HG02981 (cell line): ENCODE measurements around the gene NOC2L.
"Not testable (repeated sequence)": the region's sequence is repeated elsewhere in the genome, so short reads cannot be mapped to it uniquely, and the experiment has no call there.

Experiments used
- ATAC-seq: cut with Tn5 transposase; IDR thresholded peaks from one replicate; pipeline ENCODE4 v1.9.1; 2021; ENCODE audit warnings: mild to moderate bottlenecking, moderate library complexity; ENCODE audit not compliant: unreplicated experiment

The NOC2L gene

DNA sequence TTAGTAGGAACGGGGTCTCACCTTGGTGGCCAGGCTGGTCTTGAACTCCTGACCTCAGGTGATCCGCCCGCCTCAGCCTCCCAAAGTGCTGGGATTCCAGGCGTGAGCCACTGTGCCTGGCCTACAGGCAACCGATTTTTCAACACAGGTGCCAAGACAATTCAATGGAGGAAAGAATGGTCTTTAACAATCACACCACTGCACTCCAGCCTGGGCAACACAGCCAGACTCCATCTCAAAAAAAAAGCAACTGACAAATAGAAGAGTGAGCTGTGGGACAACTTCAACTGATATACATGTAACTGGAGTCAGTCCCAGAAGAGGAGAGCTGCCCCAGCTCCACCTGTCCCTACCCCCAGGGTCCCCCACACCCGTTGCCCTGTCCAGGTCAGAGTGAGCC lies 35.5 kb upstream of the NOC2L start:
- not testable (repeated sequence) for ATAC-seq

DNA sequence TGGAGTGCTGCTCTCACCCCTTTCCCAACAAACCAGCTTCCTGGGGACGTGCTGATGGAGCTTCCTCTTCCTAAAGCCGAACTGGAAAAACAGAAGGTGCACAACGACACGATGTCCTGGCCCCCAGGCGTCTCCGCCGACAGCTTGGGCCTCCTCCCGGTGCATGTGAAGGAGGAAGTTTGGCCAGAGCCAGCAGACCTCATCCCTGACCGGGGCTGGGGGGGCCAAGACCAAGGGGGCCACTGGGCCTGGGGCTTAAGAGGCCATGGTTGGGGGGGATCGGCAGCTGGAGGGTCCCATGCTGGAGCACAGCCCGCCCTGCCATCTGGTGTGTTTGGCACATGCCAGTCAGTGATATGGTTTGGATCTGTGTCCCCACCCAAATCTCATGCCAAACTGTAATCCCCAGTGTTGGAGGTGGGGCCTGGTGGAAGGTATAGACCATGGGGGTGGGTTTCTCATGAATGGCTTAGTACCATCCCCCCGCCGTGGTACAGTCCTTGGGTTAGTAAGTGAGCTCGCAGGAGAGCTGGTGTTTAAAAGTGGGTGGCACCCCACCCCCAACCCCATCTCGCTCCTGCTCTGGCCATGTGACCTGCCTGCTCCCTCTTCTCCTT lies 34.4 kb upstream of the NOC2L start:
- no peak for ATAC-seq

GRCh38 chr1:992362-992761 lies 33.3 kb upstream of the NOC2L start:
- no peak for ATAC-seq

DNA sequence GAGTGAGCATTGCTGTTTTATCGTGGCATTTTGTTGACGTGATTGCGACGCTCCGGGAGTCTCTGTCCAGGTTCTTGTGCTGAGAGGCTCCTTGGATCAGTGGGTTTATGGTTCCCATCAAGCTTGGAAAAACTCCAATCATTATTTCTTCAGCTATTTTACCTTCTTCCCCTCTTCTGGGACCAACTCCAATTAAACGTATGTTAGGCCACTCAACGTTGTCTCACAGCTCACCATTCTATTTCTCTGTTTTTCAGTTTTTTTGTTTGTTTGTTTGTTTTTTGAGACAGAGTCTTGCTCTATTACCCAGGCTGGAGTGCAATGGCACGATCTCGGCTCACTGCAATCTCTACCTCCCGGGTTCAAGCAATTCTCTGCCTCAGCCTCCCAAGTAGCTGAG lies 32.8 kb upstream of the NOC2L start:
- no peak for ATAC-seq

DNA sequence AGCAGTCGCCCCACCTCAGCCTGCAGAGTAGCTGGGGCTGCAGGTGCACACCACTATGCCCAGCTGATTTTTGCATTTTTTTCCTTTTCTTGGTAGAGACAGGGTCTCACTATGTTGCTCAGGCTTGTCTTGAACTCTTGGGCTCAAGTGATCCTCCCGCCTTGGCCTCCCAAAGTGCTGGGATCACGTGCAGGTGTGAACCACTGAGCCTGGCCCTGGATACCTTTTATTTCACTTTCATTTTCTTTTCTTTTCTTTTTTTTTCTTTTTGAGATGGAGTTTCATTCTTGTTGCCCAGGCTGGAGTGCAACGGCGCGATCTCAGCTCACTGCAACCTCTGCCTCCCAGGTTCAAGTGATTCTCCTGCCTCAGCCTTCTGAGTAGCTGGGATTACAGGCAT lies 32.2 kb upstream of the NOC2L start:
- not testable (repeated sequence) for ATAC-seq

DNA sequence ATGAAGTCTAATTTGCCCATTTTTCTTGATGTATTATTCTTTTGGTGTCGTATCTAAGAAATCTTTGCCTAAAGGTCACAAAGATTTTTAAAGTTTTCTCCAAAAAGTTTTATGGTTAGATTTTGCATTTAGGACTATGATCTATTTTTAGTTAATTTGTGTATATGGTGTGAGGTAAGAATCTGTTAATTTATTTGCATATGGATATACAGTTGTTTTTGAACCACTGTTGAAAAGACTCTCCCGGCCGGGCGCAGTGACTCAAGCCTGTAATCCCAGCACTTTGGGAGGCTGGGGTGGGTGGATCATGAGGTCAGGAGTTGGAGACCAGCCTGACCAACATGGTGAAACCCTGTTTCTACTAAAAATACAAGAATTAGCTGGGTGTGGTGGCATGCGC lies 29.0 kb upstream of the NOC2L start:
- ATAC-seq = not testable (repeated sequence)

GRCh38 chr1:985126-985525 lies 26.1 kb upstream of the NOC2L start:
- no peak for ATAC-seq

- no peak for ATAC-seq
Measured at GRCh38 chr1:984476-984814, 25.4 kb upstream of the NOC2L start.

GRCh38 chr1:983798-984475 lies 24.9 kb upstream of the NOC2L start:
- ATAC-seq = no peak

- no peak for ATAC-seq
Measured at GRCh38 chr1:982765-983436, 23.8 kb upstream of the NOC2L start.

DNA sequence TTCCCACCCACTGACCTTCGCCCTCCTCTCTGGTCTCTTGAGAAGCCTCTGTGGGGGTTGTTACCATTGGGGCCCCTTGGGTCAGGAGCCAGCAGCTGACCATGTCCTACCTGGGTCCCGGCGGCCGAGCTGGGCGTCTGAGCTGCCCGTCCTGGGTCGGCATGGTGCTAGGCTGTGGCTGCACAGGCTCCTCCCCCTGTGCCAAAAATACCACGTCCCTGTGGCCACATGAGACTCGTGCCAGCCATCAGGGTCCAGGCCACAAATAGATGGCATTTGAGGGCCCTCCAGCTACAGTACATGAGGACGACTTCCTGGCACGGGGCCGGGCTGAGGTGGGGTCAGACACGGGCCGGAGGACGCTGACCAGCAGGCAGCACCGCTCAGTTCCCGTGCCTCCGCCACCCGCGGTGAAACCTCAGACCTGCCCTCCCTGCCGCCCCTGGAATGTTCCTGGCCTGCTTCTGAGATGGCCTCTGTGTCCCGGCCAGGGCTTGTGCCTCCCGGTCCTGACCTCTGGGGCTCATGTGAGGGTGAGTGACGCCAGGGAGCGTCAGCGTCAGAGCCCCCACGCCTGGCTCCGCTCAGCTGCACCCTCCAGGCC lies 23.0 kb upstream of the NOC2L start, which contains the start of gene PERM1:
TSS of gene PERM1 (minus strand) at position 139 of the 604 bp plus-strand sequence. CDS start 1,064 bp downstream, outside the sequence.
- ATAC-seq = no peak

DNA sequence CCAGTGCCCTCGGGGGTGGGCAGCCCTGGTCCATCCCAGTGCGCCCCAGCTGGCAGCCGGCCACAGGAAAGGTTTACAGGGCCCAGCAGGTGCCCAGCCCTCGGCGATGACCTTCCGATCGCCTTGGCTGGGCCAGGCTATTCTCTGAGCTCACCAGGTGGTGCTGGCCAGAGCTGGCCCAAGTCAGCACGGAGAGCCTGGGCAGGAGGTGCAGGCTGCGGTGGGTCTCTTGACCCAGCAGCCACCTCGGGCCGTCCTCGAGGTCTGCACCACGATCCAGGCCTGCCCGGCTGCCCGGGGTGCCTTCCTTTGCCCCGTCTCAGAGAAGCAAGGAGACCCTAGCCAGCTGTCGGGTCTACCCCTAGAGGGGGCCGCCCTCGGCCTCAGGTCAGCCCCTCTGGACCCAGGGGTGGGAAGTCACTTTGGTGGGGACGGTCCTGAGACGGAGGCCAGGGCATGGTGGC lies 22.5 kb upstream of the NOC2L start:
- no peak for ATAC-seq

DNA sequence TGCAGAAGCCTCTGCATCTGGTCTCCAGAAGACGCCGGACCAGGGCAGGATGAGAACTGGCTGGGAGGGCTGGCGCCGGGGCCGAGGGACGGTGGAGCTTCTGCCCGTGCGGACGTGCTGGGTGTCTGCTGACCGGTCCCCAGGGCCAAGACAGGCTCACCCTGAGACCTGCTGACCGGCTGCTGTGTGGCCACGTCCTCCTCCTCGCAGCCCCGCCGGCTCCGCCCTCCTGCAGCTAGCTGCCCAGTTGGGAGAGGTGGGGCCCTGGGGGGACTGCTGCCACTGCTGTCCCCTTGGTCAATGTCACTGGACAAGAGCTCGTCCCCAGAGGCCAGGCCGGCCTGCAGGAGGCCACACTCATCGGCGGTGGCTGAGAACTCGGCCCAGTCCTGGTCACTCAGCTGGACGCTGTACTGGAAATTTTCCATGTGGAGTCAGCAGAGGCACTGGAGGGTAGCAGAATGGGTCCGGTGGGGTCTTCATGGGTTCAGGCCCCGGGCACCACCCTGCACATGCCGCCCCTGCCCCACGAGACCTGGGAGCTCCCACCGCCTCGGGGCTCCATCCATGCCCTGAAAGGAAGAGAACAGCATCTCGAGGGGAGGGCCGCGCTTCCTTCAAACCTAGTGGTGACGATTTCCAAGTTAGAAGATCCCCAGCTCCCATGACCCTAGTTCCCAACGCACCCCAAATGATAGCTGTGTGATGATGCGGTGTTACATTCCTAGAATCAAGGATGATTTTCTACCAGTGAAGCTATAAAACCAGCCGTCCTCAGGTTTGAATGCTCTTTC lies 21.7 kb upstream of the NOC2L start:
- no peak for ATAC-seq

GRCh38 chr1:980137-980571 lies 21.1 kb upstream of the NOC2L start:
- no peak for ATAC-seq

DNA sequence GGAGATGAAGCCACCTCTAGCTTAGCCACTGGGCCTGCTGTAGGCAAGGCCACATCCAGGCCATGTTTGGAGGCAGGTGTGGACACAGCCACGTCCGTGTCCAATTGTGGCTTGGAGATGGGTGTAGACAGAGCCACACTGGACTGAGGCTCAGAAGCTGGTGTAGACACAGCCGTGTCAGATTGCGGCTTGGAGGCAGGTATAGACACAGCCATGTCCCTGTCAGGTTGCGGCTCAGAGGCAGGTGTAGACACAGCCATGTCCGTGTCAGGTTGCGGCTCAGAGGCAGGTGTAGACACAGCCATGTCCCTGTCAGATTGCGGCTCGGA lies 20.7 kb upstream of the NOC2L start:
- ATAC-seq = no peak

DNA sequence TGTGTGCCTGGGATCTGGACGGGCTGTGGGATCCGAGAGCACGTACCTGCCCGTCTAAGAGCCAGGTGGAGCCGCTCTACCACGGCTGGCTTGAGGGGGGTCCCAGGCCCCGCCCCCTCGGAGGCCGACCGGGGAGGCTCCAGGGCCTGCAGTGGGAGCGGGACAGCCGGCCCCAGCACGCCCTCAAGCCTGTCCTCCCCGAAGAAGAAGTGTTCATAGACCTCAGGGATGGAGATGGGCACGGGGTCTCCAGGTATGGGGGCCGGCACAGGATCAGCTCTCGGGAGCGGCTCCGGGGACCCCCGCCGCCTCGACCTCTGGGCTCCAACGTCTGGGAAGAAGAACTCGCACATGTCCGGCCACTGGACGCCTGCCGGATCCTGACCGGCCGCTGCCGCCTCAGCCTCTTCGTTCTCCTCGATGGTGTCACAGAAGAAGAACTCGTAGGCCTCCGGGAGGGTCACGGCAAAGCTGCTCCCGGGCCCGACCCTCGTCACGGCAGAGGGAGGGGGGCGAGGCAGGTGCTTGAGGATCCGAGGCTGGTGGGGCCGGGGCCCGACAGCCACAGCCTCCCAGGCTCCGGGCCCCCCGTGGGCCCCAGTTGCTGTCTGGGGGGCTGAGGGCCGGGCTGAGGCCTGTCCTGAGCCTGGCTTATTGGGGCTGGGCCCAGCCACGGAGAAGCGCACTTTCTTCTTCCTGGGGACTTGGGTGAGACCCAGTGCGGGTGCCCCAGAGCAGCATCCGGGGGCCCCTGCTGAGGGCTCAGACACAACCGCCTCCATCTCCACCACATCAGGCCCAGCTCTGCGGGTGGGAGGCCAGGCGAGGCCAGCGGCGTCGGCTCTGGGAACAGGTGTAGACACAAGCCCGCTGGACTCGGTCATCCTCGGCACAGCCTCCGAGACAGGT lies 20.0 kb upstream of the NOC2L start:
- no peak for ATAC-seq

GRCh38 chr1:978069-978834 lies 19.2 kb upstream of the NOC2L start:
- ATAC-seq = no peak

- ATAC-seq = not testable (repeated sequence)
Measured at GRCh38 chr1:976791-977190, 17.7 kb upstream of the NOC2L start.
